NCI-H2171 (cell line): Measurements from ENCODE around the gene SNRNP40.
"Not testable (repeated sequence)": the region's sequence is repeated elsewhere in the genome, so short reads cannot be mapped to it uniquely, and the experiment has no call there.

ENCODE experiments used
- DNase-seq: peaks from one replicate; lab custom pipeline; 2025; lab: John Stamatoyannopoulos, UW

The SNRNP40 gene

GRCh38 chr1:31282426-31282825 is 14.2 kb downstream of the SNRNP40 start:
- DNase-seq, result not testable (repeated sequence)

- DNase-seq, result no peak
Measured at GRCh38 chr1:31273619-31274018, 23.0 kb downstream of the SNRNP40 start.

- no peak for DNase-seq
Measured at GRCh38 chr1:31272369-31272768, 24.2 kb downstream of the SNRNP40 start.

GRCh38 chr1:31266547-31266946 is 30.0 kb downstream of the SNRNP40 start:
- DNase-seq, result no peak

GRCh38 chr1:31264790-31265386 is 31.7 kb downstream of the SNRNP40 start:
- DNase-seq, result peak; percentile 19

GRCh38 chr1:31263408-31263807 is 33.2 kb downstream of the SNRNP40 start:
- no peak for DNase-seq

- not testable (repeated sequence) for DNase-seq
Measured at GRCh38 chr1:31262393-31262792, 34.2 kb downstream of the SNRNP40 start.

- DNase-seq, result no peak
Measured at GRCh38 chr1:31261916-31262315, 34.7 kb downstream of the SNRNP40 start.

- no peak for DNase-seq
Measured at GRCh38 chr1:31259746-31260145, 36.8 kb downstream of the SNRNP40 start.

- no peak for DNase-seq
Measured at GRCh38 chr1:31258581-31258980, 38.0 kb downstream of the SNRNP40 start.

- no peak for DNase-seq
Measured at GRCh38 chr1:31257213-31257612, 39.4 kb downstream of the SNRNP40 start.

GRCh38 chr1:31249854-31250253 is 46.7 kb downstream of the SNRNP40 start:
- DNase-seq, result no peak

GRCh38 chr1:31248276-31248675 is 48.3 kb downstream of the SNRNP40 start:
- no peak for DNase-seq

- DNase-seq, result no peak
Measured at GRCh38 chr1:31244326-31244725, 52.3 kb downstream of the SNRNP40 start.

GRCh38 chr1:31243501-31244286 is 52.9 kb downstream of the SNRNP40 start:
- DNase-seq, result peak; percentile 17

GRCh38 chr1:31241321-31241720 is 55.3 kb downstream of the SNRNP40 start:
- DNase-seq, result no peak

GRCh38 chr1:31239653-31240241 is 56.8 kb downstream of the SNRNP40 start, which contains the start of gene NKAIN1:
NKAIN1 (minus strand) TSS chr1:31239887; CDS start chr1:31239547, 340 bp downstream.
- peak; percentile 48 for DNase-seq

GRCh38 chr1:31238986-31239613 is 57.5 kb downstream of the SNRNP40 start:
- DNase-seq, result peak; percentile 30

GRCh38 chr1:31238612-31238985 is 58.0 kb downstream of the SNRNP40 start:
- DNase-seq, result no peak

GRCh38 chr1:31234870-31235269 is 61.7 kb downstream of the SNRNP40 start:
- DNase-seq, result no peak

GRCh38 chr1:31234123-31234708 is 62.4 kb downstream of the SNRNP40 start:
- no peak for DNase-seq

- no peak for DNase-seq
Measured at GRCh38 chr1:31232689-31233088, 63.9 kb downstream of the SNRNP40 start.
